NCI-H2029 treated with DMSO at 0.1 percent for 48 hours (cell line): ENCODE data around the gene DDX52.
"Not testable (repeated sequence)": the region's sequence is repeated elsewhere in the genome, so short reads cannot be mapped to it uniquely, and the experiment has no call there.

Experiments
- DNase-seq: peaks from one replicate; lab custom pipeline; 2025; lab: John Stamatoyannopoulos, UW

The DDX52 gene, protein sequence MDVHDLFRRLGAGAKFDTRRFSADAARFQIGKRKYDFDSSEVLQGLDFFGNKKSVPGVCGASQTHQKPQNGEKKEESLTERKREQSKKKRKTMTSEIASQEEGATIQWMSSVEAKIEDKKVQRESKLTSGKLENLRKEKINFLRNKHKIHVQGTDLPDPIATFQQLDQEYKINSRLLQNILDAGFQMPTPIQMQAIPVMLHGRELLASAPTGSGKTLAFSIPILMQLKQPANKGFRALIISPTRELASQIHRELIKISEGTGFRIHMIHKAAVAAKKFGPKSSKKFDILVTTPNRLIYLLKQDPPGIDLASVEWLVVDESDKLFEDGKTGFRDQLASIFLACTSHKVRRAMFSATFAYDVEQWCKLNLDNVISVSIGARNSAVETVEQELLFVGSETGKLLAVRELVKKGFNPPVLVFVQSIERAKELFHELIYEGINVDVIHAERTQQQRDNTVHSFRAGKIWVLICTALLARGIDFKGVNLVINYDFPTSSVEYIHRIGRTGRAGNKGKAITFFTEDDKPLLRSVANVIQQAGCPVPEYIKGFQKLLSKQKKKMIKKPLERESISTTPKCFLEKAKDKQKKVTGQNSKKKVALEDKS

DNA sequence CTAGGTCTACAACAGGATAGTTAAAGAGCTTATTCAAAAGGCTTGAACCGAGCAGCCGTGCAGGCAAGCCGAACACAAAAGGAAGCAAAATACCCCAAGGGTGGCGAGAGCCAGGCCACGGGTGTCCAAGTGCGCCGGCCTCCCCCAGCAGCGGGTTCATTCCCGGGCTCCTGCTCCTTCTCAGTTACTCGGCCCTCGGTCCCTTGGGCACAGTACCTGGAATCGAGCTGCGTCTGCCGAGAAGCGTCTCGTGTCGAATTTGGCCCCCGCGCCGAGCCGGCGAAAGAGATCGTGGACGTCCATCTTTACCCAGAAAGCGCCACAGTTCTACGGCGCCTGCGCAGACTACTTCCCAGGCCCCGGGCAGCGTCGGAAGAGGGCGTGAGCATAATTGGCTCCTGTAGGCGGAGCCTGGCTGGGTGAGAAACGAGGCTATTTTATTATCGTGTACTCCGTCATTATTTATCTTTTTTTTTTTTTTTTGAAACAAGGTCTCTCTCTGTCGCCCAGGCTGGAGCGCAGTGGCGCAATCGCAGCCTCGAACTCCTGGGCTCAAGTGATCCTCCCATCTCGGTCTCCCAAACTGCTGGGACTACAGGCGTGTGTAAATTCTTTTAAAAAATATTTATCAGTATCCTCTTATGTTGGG is at the start of gene DDX52:
Gene DDX52 (minus strand): TSS at position 329 of the 649 bp plus-strand sequence. CDS start 26 bp downstream, at position 303.
- DNase-seq = peak; percentile 58

- no peak for DNase-seq
Measured at GRCh38 chr17:37691807-37692206, 48.6 kb upstream of the DDX52 start.

DNA sequence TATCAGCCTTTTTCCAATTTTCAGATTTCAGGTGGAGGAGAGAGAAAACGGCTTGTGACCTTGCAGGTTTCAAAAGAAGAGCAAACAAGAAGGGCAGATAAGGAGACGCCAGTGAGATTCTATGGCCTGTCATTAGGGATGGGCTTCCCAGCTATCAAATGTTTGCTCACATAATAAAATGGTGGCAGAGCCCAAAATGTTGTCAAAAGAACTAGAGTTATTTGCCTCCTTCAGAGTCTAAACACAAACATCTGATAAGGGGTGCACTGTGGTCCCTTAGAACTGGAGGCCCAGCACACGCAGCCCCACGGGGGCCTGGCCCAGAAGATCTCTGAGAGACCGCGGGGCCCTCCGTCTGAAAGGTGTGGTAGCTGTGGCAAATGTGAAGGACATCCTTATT is 46.1 kb upstream of the DDX52 start:
- no peak for DNase-seq

DNA sequence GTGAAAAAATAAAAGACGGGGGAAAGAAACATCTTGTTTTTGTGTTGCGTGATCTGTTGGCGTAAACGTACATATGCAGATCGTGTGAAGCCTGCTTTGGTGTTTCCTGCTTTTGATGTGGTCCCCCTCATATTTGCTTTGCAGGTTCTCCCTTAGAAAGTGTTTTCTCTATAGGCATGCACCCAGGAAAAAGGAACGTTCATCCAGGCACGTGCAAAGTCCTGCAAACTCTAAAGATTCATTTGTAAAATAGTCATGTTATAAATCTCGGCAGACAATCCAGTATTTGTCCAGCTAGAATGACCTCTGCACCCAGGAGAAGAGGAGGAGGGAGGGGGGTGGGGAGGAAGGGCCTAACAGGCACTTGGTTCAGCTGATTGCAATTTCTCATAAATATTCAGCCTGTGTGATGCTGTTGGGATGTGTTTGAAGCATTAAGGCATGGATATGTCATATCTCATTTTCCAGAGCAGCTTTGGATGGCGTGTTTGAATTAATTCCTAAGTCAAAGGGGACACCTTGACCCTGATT is 40.3 kb upstream of the DDX52 start:
- DNase-seq = no peak

- DNase-seq = no peak
Measured at GRCh38 chr17:37682007-37682406, 38.8 kb upstream of the DDX52 start.

GRCh38 chr17:37679995-37680394 is 36.7 kb upstream of the DDX52 start:
- DNase-seq = not testable (repeated sequence)

DNA sequence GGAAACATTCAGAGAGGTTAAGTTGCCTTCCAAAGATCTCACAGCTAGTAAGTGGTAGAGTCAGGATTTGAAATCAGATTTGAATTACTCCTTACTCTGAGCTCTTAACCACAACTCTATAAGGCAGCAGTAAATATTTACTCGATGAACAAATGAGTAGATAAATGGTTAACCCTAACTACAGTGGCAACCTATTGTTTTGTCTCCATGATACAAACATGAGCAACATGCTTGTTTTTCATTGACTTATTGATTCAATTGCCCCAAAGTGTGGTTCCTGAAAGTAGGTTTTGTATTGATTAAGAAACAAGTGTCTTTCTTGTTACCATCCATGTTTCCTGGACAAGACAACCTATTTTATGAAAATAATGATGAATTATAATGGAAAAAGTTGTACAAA is 34.8 kb upstream of the DDX52 start:
- no peak for DNase-seq

- no peak for DNase-seq
Measured at GRCh38 chr17:37677021-37677420, 33.8 kb upstream of the DDX52 start.

DNA sequence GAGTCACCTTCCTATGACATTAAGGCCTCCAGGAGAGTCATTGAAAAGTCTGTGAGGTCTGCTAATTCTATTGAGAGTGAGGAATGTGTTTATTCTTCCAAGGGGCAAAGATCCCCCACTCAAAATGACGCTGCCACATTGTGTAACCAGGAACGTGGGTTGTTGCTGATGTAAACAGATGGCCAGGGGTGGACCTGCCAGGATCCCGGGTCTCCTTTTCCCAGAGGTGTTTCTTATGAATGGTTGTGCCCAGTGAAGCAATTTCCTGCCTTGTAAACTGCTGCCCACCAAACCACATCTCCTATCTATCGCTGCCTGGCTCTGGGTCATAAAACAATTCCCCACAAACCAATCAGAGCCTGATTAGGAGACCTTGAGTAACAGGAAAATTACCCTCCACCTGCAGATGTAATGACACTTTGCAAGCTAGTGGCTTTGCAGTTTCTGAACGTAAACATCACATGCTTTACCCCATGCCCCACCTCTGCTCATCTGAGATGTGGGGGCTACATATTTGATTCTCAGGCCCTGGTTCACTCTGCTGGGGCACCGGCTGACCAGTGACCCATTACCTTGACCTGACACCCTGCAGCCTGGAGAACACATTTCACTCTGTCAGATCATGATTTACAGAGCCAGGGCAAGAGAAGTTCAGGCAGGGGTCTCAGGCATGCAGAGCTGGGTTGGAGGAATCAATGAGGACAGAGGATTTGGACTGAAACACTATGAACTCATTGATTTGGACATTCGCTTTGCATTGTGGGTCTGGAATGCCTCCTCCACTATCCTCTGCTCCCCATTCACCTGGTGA is 33.1 kb upstream of the DDX52 start:
- DNase-seq = no peak

GRCh38 chr17:37674511-37674910 is 31.3 kb upstream of the DDX52 start:
- no peak for DNase-seq

DNA sequence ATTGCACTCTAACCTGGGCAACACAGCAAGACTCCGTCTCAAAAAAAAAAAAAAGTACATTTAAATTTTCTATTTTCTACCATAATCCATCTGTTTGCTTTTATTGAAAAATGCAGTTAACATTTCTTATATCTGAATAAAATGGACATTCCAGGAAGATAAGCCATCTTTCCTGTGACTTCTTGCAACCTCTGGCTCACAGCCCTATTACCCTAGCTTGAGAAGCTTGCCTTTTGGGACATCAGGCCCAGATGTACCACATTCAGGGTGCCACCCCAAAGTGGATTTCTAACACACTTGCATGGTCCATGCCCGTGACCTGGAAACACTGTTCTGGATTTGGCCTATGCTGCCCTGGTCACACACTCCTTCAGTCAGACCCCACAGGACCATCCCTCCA is 30.1 kb upstream of the DDX52 start:
- no peak for DNase-seq

GRCh38 chr17:37672548-37673078 is 29.4 kb upstream of the DDX52 start:
- no peak for DNase-seq

GRCh38 chr17:37671824-37672547 is 28.7 kb upstream of the DDX52 start:
- DNase-seq = peak; percentile 89

DNA sequence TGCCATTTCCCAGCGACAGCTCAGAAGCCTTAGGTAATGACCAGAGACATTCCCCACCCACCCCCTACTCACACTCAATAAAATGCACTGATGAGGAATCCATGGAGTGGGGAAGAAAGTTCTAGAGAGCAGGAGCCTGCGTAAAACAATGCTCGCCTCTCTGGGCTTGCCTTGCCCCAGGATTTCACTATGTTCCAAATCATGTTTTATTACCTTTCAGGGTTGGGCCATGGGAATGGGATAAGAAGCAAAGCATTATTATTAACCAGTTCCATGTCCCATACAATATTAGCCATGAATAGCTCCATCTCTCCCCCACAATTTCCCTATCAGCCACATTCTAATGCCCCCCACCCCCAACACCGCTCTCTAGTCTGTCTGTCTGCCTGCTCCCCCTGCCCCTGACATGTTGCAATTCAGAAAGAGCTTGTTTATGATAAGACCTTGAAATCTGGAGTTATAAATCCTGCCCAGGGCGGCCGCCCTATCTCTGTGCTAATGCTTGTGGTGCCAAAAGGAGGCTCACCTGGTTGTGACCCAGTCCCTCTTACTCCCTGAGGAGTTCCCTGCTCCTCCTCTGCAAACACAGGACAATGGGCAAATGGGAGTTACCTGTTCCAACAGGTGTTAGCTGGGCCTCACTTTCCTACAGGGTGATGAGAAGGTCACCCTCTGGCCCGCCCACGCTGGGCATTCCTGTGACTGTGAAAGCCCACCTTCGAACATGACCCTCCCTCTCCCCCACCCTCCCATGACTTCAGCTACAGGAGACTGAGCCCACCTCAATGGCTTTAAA is 28.0 kb upstream of the DDX52 start:
- DNase-seq = peak; percentile 89

DNA sequence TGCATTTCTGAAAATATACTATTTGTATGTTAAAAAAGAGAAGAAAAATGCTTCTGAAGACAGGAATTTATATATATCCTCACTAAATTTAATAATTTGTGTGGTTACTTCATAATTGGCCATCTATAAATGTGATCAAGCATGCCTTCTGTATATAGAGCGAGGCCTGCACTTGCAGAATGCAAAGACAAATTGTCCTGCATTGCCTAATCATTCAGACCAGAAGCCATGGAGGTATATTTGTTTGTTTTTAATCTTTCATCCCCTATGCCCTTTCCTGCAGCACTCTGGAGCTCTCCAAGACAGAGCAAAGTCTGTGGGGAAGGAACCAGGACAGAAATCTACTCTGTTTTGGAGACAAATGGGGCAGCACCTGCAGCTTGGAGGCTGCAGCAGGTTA is 23.8 kb upstream of the DDX52 start:
- no peak for DNase-seq

- no peak for DNase-seq
Measured at GRCh38 chr17:37664214-37664613, 21.0 kb upstream of the DDX52 start.

DNA sequence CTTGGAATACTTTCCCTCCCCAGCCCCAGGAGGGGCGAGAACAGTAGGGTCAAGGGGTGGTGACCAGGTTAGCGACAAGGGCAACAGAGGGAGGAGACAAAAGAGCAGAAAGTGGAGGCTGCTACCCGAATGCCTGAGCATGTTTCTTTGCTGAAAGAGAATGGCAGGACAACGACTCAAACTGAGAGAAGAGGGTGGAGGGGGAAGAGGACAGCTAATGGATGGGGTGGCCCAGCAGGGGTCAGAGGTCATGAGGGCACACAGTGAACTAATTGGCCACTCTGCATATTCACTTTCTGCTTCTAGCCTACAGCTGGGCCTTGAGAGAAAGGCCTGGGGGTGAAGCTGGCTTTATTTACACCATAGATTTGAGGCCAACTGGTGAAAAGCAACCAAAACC is 19.1 kb upstream of the DDX52 start:
- DNase-seq = no peak

- no peak for DNase-seq
Measured at GRCh38 chr17:37661400-37662014, 18.3 kb upstream of the DDX52 start.

DNA sequence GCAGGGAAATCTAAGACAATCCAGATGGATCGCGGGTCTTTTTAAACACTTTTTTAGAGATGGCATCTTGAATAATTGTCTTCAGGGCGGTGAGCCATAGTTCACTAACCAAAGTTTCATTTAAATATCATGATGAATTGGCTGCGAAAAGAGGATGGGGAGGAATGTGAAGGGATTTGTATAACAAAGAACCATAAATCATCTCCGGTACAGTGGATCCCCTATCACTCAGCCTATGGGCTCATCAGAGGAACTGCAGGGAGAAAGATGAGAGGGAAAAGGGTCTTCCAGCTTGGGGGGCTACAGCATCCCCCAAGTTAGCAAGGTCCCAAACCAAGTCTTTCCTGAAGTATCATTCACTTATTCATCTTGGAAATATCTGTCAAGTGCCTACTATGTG is 16.7 kb upstream of the DDX52 start:
- DNase-seq = no peak

DNA sequence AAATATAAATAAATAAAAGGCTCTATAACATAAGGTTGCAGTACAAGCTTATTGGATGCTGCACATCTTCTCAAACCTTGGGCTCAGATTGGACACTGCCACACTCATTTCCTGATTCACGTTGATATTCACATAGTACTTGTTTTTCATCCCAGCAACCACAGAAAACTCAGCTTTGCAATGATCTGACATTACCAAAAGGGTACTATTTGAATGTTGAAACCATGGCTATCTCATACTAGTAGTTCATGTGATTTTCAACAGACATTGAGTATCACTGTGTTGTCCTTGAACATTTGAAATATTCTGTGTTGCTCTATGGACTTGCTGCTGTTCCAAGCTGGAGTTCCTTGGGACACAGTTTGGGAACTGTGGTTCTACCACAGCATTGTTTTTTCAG is 14.0 kb upstream of the DDX52 start:
- DNase-seq = no peak
